H9 (cell line): ENCODE results near the gene CALHM6. TPM values are rescaled to one million over a fixed set of nuclear protein-coding genes. Genes with fewer than 3 reads are reported as not detected.

Experiments used
- DNase-seq: peaks from one replicate; pipeline ENCODE4 v3.0.0-alpha.2; 2017
- H2AFZ ChIP-seq: one replicate; pipeline ENCODE4 v1.6.1; 2013; ENCODE audit warnings: mild to moderate bottlenecking, low read length, control low read depth, moderate library complexity
- H2AK5ac ChIP-seq: 2 replicates; pipeline ENCODE4 v1.6.1; 2013; ENCODE audit warnings: low read length, control low read depth, mixed read lengths; ENCODE audit not compliant: insufficient read length
- H2BK120ac ChIP-seq: one replicate; pipeline ENCODE4 v1.6.1; 2013; ENCODE audit warnings: low read depth, mild to moderate bottlenecking, low read length, control low read depth, inconsistent platforms; ENCODE audit not compliant: poor library complexity, severe bottlenecking
- H2BK12ac ChIP-seq: 2 replicates; pipeline ENCODE4 v1.6.1; 2013; ENCODE audit warnings: low read length, control low read depth, mixed read lengths, low read depth; ENCODE audit not compliant: insufficient read length
- H2BK15ac ChIP-seq: 2 replicates; pipeline ENCODE4 v1.6.1; 2013; ENCODE audit warnings: low read depth, low read length, control low read depth
- H2BK20ac ChIP-seq: one replicate; pipeline ENCODE4 v1.6.1; 2013; ENCODE audit warnings: low read depth, mild to moderate bottlenecking, low read length, control low read depth, inconsistent platforms; ENCODE audit not compliant: poor library complexity, severe bottlenecking
- H2BK5ac ChIP-seq: 2 replicates; pipeline ENCODE4 v1.6.1; 2013; ENCODE audit warnings: low read length, control low read depth, mixed read lengths; ENCODE audit not compliant: insufficient read length
- H3K14ac ChIP-seq: 2 replicates; pipeline ENCODE4 v1.6.1; 2013; ENCODE audit warnings: low read length, control low read depth; ENCODE audit not compliant: insufficient read depth
- H3K18ac ChIP-seq: 2 replicates; pipeline ENCODE4 v1.6.1; 2013; ENCODE audit warnings: low read depth, mild to moderate bottlenecking, mixed read lengths, low read length, control low read depth; ENCODE audit not compliant: insufficient read length
- H3K23ac ChIP-seq: 2 replicates; pipeline ENCODE4 v1.6.1; 2013; ENCODE audit warnings: low read length, control low read depth, mixed read lengths, low read depth; ENCODE audit not compliant: insufficient read length
- H3K23me2 ChIP-seq: 2 replicates; pipeline ENCODE4 v1.6.1; 2013; ENCODE audit warnings: low read depth, mild to moderate bottlenecking, mixed read lengths, low read length, control low read depth; ENCODE audit not compliant: insufficient read length, poor library complexity, severe bottlenecking
- H3K27ac ChIP-seq: 2 replicates; pipeline ENCODE4 v1.5.1; 2013; ENCODE audit warnings: low read length, control low read depth, mixed read lengths, low read depth; ENCODE audit not compliant: insufficient read length
- H3K27me3 ChIP-seq: 2 replicates; pipeline ENCODE4 v1.6.1; 2013; ENCODE audit warnings: low read length, control low read depth, inconsistent platforms; ENCODE audit not compliant: insufficient read depth
- H3K4ac ChIP-seq: 2 replicates; pipeline ENCODE4 v1.6.1; 2013; ENCODE audit warnings: low read depth, mild to moderate bottlenecking, control low read depth, inconsistent platforms, low read length, moderate library complexity
- H3K4me1 ChIP-seq: 2 replicates; pipeline ENCODE4 v1.6.1; 2013; ENCODE audit warnings: low read length, control low read depth, inconsistent platforms; ENCODE audit not compliant: insufficient read depth
- H3K4me2 ChIP-seq: 2 replicates; pipeline ENCODE4 v1.6.1; 2013; ENCODE audit warnings: low read length, control low read depth, mixed read lengths; ENCODE audit not compliant: insufficient read length, insufficient read depth
- H3K56ac ChIP-seq: 2 replicates; pipeline ENCODE4 v1.6.1; 2013; ENCODE audit warnings: low read depth, mild to moderate bottlenecking, mixed read lengths, low read length, control low read depth; ENCODE audit not compliant: insufficient read length
- H3K79me1 ChIP-seq: 2 replicates; pipeline ENCODE4 v1.6.1; 2013; ENCODE audit warnings: low read depth, mild to moderate bottlenecking, moderate library complexity, low read length, control low read depth, inconsistent platforms; ENCODE audit not compliant: insufficient read depth, poor library complexity, severe bottlenecking
- H3K79me2 ChIP-seq: 2 replicates; pipeline ENCODE4 v1.6.1; 2013; ENCODE audit warnings: low read length, control low read depth, inconsistent platforms; ENCODE audit not compliant: insufficient read depth
- H3K9ac ChIP-seq: 2 replicates; pipeline ENCODE4 v1.6.1; 2013; ENCODE audit warnings: low read length, control low read depth, mixed read lengths; ENCODE audit not compliant: insufficient read length; ENCODE audit errors: extremely low read depth
- H3K9me3 ChIP-seq: one replicate; pipeline ENCODE4 v1.6.1; 2013; ENCODE audit warnings: low read depth, low read length, inconsistent platforms; ENCODE audit not compliant: control insufficient read depth
- H3T11ph ChIP-seq: one replicate; pipeline ENCODE4 v1.6.1; 2013; ENCODE audit warnings: mild to moderate bottlenecking, low read length, control low read depth, inconsistent platforms
- H4K20me1 ChIP-seq: one replicate; pipeline ENCODE4 v1.6.1; 2013; ENCODE audit not compliant: control insufficient read depth, insufficient read length, insufficient read depth
- H4K5ac ChIP-seq: 2 replicates; pipeline ENCODE4 v1.6.1; 2013; ENCODE audit warnings: low read depth, mild to moderate bottlenecking, mixed read lengths, low read length, control low read depth; ENCODE audit not compliant: insufficient read length
- H4K8ac ChIP-seq: replicated peaks from 2 replicates; pipeline ENCODE4 v1.6.1; 2013; ENCODE audit warnings: low read length, control low read depth, mixed read lengths, low read depth; ENCODE audit not compliant: insufficient read length
- H4K91ac ChIP-seq: 2 replicates; pipeline ENCODE4 v1.6.1; 2013; ENCODE audit warnings: low read depth, mild to moderate bottlenecking, moderate library complexity, mixed read lengths, low read length, control low read depth; ENCODE audit not compliant: insufficient read length
- H3K27ac Mint-ChIP-seq, 3 experiments: 2 replicates in 2 of 3; 3 replicates in 1 of 3; pipeline ENCODE4 v1.8.0; 2020 to 2021; ENCODE audit warnings: mixed read lengths in 3 of 3, mild to moderate bottlenecking in 1 of 3, moderate library complexity in 1 of 3
- H3K27me3 Mint-ChIP-seq: 2 replicates; pipeline ENCODE4 v1.8.0; 2021; ENCODE audit warnings: low read depth, mild to moderate bottlenecking, moderate library complexity, mixed read lengths
- H3K36me3 Mint-ChIP-seq, 3 experiments: 2 replicates in 2 of 3; 3 replicates in 1 of 3; pipeline ENCODE4 v1.8.0; 2020 to 2021; ENCODE audit warnings: low read depth in 3 of 3, mixed read lengths in 3 of 3; ENCODE audit not compliant: insufficient read depth in 1 of 3
- H3K4me1 Mint-ChIP-seq, 2 experiments: 2 replicates each; pipeline ENCODE4 v1.8.0; 2020; ENCODE audit warnings: mixed read lengths in 2 of 2
- H3K4me3 Mint-ChIP-seq, 2 experiments: 2 replicates in 1 of 2; 3 replicates in 1 of 2; pipeline ENCODE4 v1.8.0; 2020 to 2021; ENCODE audit warnings: mild to moderate bottlenecking in 2 of 2, mixed read lengths in 2 of 2, moderate library complexity in 1 of 2
- H3K9me3 Mint-ChIP-seq, 2 experiments: 2 replicates in 1 of 2; 3 replicates in 1 of 2; pipeline ENCODE4 v1.8.0; 2020; ENCODE audit warnings: mild to moderate bottlenecking in 2 of 2, mixed read lengths in 2 of 2, moderate library complexity in 1 of 2
- CTCF ChIP-seq: fragments of 200-600 bp; sonication (generic); conservative IDR thresholded peaks from 3 replicates; pipeline ENCODE4 v1.8.0; 2021; ENCODE audit warnings: antibody characterized with exemption, mild to moderate bottlenecking
- WGBS: extraction: QIAGEN DNeasy Blood & Tissue Kit; methylation state at CpG from one replicate; pipeline ENCODE4 v1.1.7; 2013; ENCODE audit warnings: missing lambda C conversion rate, low lambda C conversion rate, mixed read lengths; ENCODE audit not compliant: insufficient read length; ENCODE audit errors: extremely low coverage; 5-methylcytosine and 5-hydroxymethylcytosine counted together
- total RNA-seq: library from RNA; stranded (reverse); gene quantifications from 2 replicates; pipeline ENCODE4 v1.2.1, GENCODE V29; 2021

The CALHM6 gene
- total RNA-seq, 1 experiment from 2014 or later, result 0.44 TPM

- H3K27me3 Mint-ChIP-seq, result no peaks in the 10 kb centered on the region
- no peak for DNase-seq
- H3K4me3 Mint-ChIP-seq, result no peak overlapping the region
- H3K79me2 ChIP-seq, result no peaks in the 10 kb centered on the region
- H3K4me2 ChIP-seq, result no peak overlapping the region
- H2BK20ac ChIP-seq, result no peak overlapping the region
- no peak overlapping the region for H4K5ac ChIP-seq
- H3K9me3 Mint-ChIP-seq, result no peaks in the 10 kb centered on the region
- no peak overlapping the region for H2AK5ac ChIP-seq
- H4K20me1 ChIP-seq, result no peaks in the 10 kb centered on the region
- no peaks in the 10 kb centered on the region for H3K4me1 ChIP-seq
- H3K27ac Mint-ChIP-seq, result no peak overlapping the region
- no peak overlapping the region for H3K27ac ChIP-seq
- H3K14ac ChIP-seq, result no peak overlapping the region
- WGBS, result no CpG with 5 or more reads among the region's 1 CpG
- TF ChIP-seq CTCF, result no peak
- H3K23ac ChIP-seq, result no peak overlapping the region
- no peaks in the 10 kb centered on the region for H3K27me3 ChIP-seq
- no peak overlapping the region for H3K4ac ChIP-seq
- H2BK5ac ChIP-seq, result no peak overlapping the region
- H4K8ac ChIP-seq, result no peak overlapping the region
- no peak overlapping the region for H3T11ph ChIP-seq
- no peaks in the 10 kb centered on the region for H3K9me3 ChIP-seq
- H3K56ac ChIP-seq, result no peak overlapping the region
- no peak overlapping the region for H2BK120ac ChIP-seq
- H2BK15ac ChIP-seq, result no peak overlapping the region
- no peak overlapping the region for H3K18ac ChIP-seq
- no peak overlapping the region for H3K9ac ChIP-seq
- H2AFZ ChIP-seq, result no peak overlapping the region
- peaks cover 0 to 2% of the 10 kb centered on the region in 2 experiments; a peak in 2 of 4 replicates for H3K4me1 Mint-ChIP-seq
- H3K36me3 Mint-ChIP-seq, result no peaks in the 10 kb centered on the region
- H4K91ac ChIP-seq, result no peak overlapping the region
- H3K79me1 ChIP-seq, result no peaks in the 10 kb centered on the region
- no peaks in the 10 kb centered on the region for H3K23me2 ChIP-seq
- no peak overlapping the region for H2BK12ac ChIP-seq
Observed at GRCh38 chr6:116475141-116475540, 14.0 kb downstream of the CALHM6 start.
